Measurements from ENCODE around the gene CSGALNACT2. TPM values are rescaled to one million over a fixed set of nuclear protein-coding genes. Genes with fewer than 3 reads are reported as not detected.

CSGALNACT2 gene
- total and polyA plus RNA-seq, 9 of the 15 experiments (the other 6 are each of a cell fraction or from before 2014, with no cell fraction given), result 1.4 to 7.3 (median 3.5) TPM

DNA sequence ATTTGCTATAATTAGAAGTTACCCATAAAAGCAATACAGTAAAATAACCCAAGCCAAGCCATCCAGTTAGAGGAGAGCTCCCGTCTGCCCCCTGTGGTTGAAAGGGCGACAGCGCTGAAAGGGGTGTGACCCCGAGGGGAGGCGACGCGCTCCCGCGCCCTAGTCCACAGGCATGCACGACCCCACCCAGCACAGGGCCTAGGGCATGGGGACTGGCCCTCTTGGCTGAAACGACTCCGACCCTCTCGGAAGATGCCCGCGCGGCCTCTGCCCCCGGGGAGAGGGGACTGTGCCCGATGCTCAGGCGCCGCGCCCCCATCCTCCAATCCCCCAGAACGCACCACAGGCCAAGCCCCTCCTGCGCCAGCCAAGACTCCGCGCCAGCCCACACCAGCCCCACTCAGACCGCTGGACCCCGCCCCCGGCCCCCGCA lies 64.0 kb downstream of the CSGALNACT2 start (continued):
- TF ChIP-seq ARID1B (IDR thresholded peaks at IDR 0.05) (peak; percentile 35; the same call in 1 of the 2 replicates), FOSL1 (tag; conservative IDR thresholded peaks at IDR 0.05) (no peak), ZKSCAN8 (CRISPR knock-in tag; IDR thresholded peaks at IDR 0.05) (no peak), MTA3 (IDR thresholded peaks at IDR 0.05; ENCODE audit: borderline replicate concordance) (peak; percentile 70; the same call in 1 of the 2 replicates), HNRNPH1 (optimal IDR thresholded peaks at IDR 0.05; ENCODE audit: low read depth, low read length) (no peak), TAL1 (IDR thresholded peaks at IDR 0.05) (no peak), ZNF384 (IDR thresholded peaks at IDR 0.05; ENCODE audit: low read depth, low read length) (no peak), DNMT1 (IDR thresholded peaks at IDR 0.05) (no peak), HLTF (IDR thresholded peaks at IDR 0.05) (no peak), RB1 (IDR thresholded peaks at IDR 0.05; ENCODE audit: low read depth) (peak; percentile 64; the same call in 1 of the 2 replicates), CXXC5 (CRISPR knock-in tag; IDR thresholded peaks at IDR 0.05) (peak; percentile 81), MTA2 (IDR thresholded peaks at IDR 0.05; ENCODE audit: low read depth) (0 out of 2 replicates have a peak, but pooled peaks have one; percentile 26), SAFB (IDR thresholded peaks at IDR 0.05; ENCODE audit: borderline replicate concordance, low read depth, low read length) (peak; percentile 69; the same call in 1 of the 2 replicates), ZC3H8 (IDR thresholded peaks at IDR 0.05) (no peak), CREBBP (IDR thresholded peaks at IDR 0.05; ENCODE audit: low read depth, low read length) (no peak), CHD2 (IDR thresholded peaks at IDR 0.05; ENCODE audit: low read depth, low read length) (no peak), TEAD1 (CRISPR knock-in tag; IDR thresholded peaks at IDR 0.05) (no peak)
- TF ChIP-seq, protein P1, sequence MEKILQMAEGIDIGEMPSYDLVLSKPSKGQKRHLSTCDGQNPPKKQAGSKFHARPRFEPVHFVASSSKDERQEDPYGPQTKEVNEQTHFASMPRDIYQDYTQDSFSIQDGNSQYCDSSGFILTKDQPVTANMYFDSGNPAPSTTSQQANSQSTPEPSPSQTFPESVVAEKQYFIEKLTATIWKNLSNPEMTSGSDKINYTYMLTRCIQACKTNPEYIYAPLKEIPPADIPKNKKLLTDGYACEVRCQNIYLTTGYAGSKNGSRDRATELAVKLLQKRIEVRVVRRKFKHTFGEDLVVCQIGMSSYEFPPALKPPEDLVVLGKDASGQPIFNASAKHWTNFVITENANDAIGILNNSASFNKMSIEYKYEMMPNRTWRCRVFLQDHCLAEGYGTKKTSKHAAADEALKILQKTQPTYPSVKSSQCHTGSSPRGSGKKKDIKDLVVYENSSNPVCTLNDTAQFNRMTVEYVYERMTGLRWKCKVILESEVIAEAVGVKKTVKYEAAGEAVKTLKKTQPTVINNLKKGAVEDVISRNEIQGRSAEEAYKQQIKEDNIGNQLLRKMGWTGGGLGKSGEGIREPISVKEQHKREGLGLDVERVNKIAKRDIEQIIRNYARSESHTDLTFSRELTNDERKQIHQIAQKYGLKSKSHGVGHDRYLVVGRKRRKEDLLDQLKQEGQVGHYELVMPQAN (IDR thresholded peaks at IDR 0.05; ENCODE audit: borderline replicate concordance), result peak; percentile 87; the same call in 1 of the 2 replicates
- TF ChIP-seq, protein P2, sequence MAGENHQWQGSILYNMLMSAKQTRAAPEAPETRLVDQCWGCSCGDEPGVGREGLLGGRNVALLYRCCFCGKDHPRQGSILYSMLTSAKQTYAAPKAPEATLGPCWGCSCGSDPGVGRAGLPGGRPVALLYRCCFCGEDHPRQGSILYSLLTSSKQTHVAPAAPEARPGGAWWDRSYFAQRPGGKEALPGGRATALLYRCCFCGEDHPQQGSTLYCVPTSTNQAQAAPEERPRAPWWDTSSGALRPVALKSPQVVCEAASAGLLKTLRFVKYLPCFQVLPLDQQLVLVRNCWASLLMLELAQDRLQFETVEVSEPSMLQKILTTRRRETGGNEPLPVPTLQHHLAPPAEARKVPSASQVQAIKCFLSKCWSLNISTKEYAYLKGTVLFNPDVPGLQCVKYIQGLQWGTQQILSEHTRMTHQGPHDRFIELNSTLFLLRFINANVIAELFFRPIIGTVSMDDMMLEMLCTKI (IDR thresholded peaks at IDR 0.05; ENCODE audit: partially characterized antibody), result no peak
- TF ChIP-seq, protein P3, sequence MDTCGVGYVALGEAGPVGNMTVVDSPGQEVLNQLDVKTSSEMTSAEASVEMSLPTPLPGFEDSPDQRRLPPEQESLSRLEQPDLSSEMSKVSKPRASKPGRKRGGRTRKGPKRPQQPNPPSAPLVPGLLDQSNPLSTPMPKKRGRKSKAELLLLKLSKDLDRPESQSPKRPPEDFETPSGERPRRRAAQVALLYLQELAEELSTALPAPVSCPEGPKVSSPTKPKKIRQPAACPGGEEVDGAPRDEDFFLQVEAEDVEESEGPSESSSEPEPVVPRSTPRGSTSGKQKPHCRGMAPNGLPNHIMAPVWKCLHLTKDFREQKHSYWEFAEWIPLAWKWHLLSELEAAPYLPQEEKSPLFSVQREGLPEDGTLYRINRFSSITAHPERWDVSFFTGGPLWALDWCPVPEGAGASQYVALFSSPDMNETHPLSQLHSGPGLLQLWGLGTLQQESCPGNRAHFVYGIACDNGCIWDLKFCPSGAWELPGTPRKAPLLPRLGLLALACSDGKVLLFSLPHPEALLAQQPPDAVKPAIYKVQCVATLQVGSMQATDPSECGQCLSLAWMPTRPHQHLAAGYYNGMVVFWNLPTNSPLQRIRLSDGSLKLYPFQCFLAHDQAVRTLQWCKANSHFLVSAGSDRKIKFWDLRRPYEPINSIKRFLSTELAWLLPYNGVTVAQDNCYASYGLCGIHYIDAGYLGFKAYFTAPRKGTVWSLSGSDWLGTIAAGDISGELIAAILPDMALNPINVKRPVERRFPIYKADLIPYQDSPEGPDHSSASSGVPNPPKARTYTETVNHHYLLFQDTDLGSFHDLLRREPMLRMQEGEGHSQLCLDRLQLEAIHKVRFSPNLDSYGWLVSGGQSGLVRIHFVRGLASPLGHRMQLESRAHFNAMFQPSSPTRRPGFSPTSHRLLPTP (IDR thresholded peaks at IDR 0.05; ENCODE audit: borderline replicate concordance, extremely low read depth, insufficient read length), result no peak
- TF ChIP-seq, protein P4, sequence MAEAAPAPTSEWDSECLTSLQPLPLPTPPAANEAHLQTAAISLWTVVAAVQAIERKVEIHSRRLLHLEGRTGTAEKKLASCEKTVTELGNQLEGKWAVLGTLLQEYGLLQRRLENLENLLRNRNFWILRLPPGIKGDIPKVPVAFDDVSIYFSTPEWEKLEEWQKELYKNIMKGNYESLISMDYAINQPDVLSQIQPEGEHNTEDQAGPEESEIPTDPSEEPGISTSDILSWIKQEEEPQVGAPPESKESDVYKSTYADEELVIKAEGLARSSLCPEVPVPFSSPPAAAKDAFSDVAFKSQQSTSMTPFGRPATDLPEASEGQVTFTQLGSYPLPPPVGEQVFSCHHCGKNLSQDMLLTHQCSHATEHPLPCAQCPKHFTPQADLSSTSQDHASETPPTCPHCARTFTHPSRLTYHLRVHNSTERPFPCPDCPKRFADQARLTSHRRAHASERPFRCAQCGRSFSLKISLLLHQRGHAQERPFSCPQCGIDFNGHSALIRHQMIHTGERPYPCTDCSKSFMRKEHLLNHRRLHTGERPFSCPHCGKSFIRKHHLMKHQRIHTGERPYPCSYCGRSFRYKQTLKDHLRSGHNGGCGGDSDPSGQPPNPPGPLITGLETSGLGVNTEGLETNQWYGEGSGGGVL (CRISPR knock-in tag; IDR thresholded peaks at IDR 0.05), result no peak
- TF ChIP-seq, protein P5, sequence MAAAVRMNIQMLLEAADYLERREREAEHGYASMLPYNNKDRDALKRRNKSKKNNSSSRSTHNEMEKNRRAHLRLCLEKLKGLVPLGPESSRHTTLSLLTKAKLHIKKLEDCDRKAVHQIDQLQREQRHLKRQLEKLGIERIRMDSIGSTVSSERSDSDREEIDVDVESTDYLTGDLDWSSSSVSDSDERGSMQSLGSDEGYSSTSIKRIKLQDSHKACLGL (CRISPR knock-in tag; IDR thresholded peaks at IDR 0.05; ENCODE audit: borderline replicate concordance, poor library complexity, severe bottlenecking), result no peak
